Measurements from ENCODE around the gene APOH.

Gene APOH

GRCh38 chr17:66165537-66166123 is 63.6 kb downstream of the APOH start:
- Histone ChIP-seq H3K27ac (no peak overlapping the region), H3K4me3 (no peak overlapping the region)

Data from skin epidermis (tissue), 12 donors.